HG02798 (cell line): ENCODE results near the gene HOXA1.

Experiments used
- ATAC-seq: cut with Tn5 transposase; IDR thresholded peaks from one replicate; pipeline ENCODE4 v1.9.1; 2021; ENCODE audit warnings: mild to moderate bottlenecking; ENCODE audit not compliant: unreplicated experiment, poor library complexity

Gene HOXA1

DNA sequence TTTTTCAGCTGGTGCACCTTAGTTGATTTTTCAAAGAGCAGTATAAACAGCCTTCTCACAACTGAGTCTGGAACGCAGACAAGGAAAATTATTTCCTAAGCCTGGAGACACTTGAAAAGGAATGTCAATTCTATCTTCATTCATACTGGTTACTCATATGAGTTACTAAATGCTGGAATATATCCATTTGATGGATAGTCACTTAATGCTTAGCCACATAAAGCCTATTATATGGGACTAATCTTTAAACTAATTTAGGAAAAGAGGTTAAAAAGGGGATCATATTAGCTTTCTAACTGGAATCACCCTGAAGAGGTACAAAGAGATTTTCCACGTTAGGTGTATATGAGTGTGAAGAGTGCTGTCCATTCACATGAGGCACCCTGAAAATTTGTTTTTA, 36.4 kb upstream of the HOXA1 start:
- ATAC-seq: no peak

DNA sequence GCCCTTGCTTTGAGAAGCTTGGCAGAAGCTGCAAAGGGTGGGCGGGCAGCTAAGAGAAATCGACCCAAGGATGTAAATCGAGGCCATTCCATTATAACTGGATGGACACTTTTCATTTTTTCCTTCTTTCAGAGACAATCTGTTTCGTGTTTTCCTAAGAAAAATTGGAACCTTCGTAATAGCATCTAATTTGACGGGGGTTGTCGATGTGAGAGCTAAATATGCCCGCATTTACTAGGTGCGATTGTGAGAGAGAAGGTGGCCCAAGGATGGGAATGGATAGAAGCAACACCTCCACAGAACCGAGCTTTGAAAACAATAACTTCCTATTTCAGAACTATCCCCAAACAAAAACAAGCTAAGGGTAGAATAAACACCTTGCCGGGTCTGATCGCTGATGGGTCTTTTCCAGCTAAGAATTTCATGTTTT, 35.6 kb upstream of the HOXA1 start:
- ATAC-seq: no peak

DNA sequence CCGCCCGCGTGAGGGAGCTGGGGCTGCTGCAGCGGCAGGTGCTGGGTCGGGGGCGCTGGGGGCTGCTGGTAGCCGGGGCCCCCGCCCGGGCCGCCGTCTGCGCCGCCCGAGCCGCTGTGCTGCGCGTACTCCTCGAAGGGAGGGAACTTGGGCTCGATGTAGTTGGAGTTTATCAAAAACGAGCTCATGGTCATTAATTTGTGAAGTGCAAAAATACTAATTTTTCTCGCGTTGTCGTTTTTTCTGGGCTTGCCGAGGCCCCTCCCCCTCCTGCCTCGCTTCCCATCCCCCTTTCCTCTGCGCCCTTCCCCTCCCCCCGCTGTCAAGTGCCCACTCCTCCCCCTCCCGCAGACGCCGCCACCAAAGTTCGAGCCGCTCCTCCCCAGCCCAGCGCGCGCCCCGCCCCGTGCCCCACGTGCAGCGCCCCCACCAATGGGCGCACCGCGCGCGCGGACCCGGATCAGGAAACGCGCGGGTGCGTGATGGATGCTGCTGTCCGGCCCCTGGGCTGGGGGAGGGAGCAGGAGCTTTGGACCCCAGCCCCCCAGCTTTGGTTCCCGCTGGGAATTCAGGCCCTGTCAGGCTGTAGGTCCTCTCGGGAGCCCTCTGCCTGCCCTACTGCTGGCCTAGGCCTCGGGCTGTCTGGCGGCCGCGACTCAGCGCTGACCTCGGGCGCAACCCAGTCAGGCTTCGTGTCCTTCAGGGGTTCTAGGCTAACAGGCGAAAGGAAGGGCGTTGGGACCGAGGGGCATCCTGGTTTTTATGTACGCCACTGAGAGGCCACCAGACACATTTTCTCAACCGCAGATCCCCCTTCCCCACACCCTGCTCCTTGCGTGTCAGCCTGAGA, 35.0 kb upstream of the HOXA1 start, which contains the start of gene HOXA4:
Gene HOXA4 (minus strand): TSS at position 218 of the 850 bp plus-strand sequence. CDS start 24 bp downstream, at position 194.
- no peak for ATAC-seq

DNA sequence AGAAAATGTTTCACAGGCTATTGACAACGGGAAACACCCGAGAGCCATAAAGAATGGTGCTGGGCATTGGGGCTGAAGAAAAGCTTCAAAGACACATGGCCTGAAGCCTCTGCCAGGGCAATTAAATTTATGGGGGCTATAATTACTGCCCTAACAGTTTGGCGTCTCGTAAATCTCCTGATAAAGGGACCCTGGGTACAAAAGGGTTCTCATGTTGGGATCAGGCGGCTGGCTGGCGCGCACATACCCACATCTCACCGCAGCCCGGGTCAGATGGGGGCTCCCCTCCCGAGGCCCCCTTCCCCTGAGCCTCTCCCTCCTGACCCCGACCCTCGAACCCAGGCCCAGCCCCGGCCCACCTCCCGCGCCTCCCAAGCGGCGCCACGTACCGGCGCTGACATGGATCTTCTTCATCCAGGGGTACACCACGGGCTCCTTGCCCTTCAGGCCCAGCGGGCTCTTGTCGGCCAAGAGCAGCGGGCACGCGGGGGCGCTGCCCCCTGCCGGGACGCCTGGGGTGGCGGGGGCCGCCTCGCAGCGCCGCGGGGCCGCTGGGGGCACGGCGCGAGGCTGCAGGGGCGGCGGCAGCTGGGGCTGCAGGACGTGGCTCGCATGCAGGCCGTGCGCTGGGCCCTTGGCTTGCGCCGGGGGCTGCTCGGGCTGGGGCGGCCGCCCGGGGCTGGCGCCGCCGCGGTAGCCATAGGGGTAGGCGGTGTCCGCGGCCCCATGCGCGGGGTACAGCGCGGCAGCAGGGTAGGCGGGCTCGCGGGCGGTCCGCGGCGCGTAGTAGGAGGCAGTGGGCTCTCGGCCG, 34.1 kb upstream of the HOXA1 start:
- ATAC-seq: no peak

DNA sequence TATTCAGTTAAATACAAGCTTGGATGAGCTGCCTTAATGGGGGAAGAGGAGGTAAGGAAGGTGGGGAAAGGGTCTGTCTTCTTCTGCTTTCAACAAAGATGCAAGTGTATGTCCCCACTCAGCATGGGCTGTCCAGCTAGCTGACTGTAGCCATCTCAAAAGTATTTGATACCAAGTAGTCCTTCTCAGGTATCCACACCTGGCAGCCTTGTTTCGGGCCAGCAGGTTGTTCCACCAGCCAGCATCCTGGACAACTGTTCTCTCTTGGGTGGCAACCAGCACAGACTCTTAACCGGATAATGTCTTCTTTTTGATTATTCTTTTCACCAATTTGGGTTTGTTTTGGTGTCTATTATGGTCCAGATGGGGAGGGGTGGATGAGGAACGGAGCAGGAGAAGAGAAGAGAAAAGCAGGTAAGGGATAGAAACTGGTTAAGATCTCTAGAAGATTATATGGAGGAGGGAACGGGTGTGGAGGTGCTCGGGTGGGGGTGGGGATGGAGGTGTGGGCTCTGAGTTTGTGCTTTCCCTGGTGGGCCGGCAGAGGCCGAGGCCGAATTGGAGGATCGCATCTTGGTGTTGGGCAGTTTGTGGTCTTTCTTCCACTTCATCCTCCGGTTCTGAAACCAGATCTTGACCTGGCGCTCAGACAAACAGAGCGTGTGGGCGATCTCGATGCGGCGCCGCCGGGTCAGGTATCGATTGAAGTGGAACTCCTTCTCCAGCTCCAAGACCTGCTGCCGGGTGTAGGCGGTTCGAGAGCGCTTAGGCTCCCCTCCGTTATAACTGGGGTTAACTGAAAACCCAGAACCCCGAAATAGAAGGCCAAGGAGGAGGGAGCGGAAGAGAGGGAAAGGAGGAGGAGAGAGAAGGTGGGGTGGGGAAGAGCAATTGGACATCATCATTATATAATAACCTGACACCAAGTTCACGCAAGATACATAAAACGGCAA, 33.3 kb upstream of the HOXA1 start:
- ATAC-seq: no peak

DNA sequence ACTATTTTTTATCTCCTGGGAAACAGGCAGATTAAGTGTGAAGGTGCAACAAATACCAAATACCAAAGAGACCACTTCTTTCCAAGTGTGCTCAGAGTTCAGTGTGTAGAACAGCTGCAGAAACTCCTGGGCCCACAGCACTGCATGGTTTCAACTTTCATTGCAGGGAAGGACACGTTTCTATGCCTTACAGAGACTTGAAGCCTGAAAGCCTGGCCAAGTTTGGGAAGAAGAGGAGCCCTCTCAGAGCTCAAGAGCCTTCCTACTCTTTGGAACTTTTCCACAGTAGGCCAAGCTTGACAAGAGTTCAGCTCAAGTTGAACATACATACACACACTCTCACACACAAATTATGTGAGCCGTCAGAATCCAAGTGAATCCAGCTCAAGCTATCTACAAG, 32.2 kb upstream of the HOXA1 start:
- no peak for ATAC-seq

DNA sequence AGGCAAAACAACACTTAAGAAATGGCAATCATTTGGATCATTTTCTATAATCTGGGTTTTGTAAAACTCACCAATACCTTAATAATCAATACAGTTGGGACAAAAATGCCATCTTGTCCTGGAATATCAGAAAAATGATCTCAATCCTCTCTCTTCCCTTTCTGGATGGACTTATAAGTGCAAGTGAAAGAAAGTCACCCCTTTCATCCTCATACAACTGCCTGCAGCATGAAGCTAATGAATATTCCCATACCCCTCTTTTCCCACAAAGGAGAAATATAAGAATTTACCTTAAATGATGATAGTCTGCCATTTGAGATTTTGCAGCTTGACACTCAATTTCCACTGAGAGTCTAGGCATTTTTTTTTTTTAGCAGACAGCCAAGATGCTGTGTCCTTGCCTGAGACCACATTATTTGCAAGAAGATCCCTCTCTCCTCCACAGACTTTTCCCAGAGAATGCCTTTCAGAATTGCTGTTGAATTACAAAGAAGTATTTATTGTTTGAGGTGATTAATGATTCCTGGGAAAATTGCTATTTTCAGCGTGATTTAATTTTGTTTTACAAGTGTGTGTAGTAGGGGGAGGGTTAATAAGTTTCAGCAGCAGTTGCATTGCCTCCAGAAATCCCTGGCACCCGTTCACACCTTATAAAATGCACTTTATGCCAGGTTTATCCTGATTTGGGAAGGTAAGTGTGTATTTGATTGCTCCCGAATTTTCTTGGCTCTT, 31.0 kb upstream of the HOXA1 start:
- ATAC-seq: no peak

DNA sequence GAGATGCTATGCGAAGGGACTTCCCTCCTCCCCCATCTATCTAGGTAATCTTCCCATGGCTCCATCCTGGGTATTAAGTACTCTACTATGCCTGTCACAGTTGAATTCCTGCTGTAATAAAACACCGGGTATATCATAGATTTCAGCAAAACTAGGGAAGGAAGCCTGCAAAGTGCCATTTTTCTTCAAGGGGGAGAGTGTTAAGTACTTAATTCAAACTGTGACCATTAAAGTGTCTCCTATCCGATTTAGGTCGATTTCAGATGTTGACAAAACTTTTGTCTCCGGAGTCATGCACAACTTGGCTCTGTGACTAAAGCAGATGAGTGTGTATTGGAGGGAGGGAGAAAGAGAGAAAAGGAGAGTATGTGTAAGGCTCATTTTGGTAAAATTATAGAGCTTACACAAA, 30.2 kb upstream of the HOXA1 start:
- ATAC-seq: no peak

DNA sequence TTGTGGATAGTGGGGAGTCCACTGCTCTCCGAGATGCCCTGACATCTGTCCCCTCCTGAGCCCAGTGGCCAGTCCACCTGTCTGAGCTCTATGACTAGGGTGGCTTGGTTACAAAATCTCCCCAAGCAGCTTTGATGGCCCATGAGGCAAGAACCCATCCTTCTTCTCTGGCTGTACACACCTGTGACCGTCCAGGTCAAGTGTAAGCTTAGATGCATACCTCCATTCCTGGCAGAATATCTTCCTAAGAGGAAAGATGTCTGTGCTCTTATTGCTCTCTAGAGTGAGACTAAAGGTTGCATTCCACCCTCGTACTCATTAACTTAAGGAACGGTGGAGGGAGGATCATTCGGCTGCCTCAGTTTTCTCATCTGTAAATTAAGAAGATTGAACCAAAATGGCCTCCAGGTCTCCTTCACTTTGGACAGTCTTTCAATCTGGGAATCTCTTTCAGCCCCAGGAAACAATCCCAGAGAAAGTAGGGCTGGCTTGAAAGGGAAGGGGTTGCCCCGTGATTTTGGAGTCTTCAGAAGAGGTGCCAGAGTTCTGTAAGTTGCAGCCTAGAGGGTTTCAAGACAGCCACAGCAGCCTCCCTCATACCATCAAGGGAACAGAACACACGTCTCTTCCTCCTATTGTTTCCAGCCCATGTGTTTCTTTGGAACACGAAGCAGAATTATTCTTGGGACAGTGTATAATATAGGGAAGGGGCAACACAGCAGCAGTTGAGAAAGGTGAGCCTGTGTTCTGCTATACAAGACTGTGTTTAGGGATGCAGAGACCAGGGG, 29.3 kb upstream of the HOXA1 start:
- no peak for ATAC-seq

DNA sequence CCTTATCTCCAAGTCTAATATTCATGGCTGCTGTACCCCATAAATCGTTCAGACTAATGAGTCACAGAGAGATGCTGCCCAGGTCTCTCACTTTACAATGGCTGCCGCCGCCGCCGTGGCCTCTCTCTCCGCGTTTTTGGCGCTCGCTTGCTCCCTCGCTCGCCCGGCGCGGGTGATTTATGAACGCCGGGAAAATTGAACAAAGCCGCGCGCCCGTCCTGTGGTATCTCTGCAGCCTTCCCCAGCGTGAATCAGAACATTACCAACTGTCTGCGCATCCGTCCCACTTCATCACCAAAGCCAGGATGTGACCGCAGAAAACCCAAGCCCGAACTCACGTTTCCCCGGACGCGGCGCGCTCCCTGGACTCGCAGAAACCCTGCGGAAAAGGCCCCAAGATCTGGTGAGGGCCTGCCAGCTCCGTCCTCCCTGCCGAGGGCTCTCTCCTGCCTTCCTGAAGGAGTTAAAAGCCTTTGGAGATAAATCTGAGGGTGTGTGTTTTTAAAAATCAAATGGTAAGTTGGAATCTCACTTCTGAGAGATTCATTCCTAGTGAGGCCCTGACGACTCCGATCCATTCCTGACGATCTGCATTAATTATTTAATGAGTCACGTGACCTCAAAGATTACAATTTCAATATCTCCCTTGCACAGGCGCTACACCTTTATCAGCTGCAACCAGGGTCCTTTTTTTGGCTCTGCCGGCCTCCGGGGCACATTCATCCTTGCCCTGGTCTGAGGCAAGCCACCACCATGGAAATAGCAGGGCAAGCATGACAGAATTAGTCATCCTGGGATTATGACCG, 28.5 kb upstream of the HOXA1 start:
- no peak for ATAC-seq

DNA sequence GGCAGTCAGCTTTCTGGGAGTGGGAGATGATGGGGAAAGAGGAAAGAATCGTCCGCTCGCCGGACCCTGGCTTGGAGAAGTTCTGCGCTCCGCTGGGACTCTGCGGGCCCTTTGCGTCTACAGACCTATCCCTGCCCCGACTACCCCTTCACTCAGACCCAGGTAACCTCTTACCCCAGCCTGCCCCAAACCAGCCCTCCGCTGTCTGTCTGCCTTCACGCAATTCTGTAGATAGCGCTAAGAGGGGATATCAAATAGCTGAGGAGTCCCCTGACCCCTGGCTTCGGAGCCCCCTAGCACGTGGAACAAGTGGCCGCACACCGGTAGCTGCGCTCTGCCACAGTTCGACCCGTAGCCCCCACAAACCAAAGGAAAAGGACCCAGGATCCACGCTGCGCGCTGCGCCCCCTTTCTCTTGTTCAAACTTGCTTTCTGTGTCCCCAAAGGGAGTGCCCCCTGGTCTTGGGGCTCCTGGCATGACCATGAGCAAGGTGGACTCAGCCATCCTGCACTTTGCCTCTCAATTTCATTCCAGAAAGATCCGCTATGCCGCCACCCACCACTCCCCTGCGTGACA, 27.8 kb upstream of the HOXA1 start:
- no peak for ATAC-seq

DNA sequence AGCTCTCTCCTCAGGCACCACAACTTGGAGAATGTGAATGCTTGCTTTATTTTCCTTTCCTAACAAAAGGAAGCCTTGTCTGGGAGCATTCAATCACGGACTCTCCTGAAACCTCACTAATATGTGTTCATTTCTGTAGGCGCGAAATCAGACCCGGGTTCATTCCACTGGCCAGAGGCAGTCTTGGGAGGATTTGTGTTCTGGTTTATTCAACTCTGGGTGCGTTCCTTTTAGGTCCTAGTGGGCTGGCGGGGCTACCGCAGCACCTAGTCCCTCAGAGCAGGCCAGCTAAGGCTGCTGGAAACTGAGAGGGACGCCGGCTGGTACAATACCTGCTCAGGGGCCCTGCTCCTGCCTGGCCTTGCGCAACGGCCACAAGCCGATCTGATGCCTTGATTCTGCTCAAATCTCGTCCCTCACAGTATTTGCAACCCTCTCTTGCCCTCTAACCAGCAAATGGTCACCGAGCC, 27.2 kb upstream of the HOXA1 start:
- ATAC-seq: no peak

DNA sequence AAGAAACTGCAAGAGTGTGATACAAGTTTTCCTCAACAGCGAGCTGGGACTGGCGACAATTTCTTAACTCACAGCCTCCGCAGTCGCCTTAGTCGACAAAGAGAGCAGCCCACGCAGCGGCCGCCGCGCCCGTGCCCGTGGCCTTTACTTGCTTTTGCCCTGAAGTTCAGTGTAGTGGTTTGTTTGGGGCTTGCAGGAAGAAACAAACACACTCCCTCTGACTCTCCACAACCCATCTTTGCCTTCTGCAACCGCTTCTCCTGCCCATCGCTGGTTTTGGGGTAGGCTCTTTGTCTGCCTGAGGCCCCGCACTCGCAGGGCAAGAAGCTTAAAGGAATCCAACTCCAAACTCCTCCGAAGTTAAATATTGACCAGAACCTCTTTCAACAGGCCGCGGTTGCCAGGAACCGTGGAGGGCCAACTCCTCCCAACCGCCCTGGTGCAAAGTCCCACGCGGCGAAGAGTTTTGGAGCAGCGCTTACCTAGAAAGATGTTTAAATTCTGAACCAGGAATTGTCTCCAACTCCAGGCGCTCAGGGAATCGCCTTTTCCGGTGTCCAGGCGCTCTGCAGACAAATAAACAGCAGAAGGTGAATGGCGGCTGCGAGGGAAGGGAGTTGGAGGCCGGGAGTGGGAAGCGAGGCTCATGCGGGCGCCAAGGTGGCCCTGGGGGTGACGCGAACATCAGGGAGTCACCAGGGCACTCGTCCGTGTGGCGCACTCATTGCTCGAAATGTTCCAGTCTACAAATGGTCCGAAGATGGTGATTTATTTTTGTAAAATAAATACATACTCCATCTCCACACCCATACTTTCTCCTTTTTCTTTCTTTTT, 26.5 kb upstream of the HOXA1 start:
- ATAC-seq: no peak

DNA sequence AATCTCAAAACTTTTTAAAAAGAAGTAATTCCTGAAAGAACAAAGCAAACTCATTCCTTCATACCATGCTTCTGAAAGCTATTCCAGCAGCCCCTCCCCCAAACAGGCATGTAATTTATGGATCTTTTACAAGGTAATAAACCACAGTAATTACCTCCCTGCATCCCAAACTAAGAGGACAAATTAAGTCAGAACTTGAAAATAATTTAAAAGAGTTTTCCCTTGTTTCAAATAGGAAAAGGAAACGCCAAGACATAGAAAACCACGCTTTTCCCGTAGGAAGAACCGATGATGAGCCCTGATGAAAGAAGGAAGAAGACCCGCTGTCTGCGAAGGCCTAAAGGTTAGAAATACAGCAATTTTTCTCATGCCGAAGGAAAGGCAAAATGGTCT, 25.9 kb upstream of the HOXA1 start:
- no peak for ATAC-seq

DNA sequence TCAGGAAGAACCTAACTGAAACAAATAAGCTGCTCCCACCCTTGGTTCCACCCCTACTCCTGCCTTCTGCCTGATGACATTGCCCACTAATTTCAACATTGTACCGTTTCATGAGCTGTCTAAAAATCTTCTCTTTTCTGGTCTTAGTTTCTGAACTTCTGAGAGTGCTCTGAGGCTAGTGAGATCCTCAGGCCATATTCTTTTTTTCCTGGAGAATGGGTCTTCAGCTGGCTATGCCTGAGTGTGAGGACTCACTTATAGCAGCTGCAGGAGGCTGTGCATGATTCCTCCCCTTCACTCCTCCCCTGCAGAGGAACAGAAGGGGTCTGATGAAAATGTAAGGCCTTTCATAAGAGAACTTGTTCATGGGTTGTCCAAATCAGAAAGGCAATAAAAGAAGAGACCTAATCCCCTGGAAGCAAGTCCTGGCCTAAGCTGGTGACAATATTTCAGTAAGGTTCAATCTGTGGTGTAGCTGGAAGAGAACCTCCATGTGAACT, 23.7 kb upstream of the HOXA1 start:
- no peak for ATAC-seq

DNA sequence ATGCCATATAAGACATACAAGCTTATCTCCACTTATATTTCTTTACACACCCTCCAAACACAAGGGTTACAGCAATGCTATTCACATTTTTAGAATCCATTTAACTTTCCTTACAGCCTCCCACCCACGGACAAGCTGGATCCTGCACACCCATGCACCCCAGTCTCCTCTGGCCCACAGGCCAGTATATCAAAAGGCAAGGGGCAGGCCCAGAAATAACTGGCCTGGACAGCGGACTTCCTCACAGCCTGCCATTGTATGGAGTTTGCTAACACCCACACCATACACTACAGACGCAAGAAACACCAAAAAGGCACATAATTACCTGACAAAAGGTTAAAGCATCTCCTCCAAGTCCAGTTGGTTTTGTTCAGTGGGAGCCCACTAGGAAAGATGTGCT, 22.8 kb upstream of the HOXA1 start:
- no peak for ATAC-seq
